NAMALWA (cell line): ENCODE results near the gene SF3B6.

Experiments
- DNase-seq: peaks from one replicate; pipeline ENCODE4 v3.0.0-alpha.2; 2015; ENCODE audit warnings: low spot score

SF3B6 gene

GRCh38 chr2:24018241-24018640, 57.9 kb downstream of the SF3B6 start:
- DNase-seq: no peak

GRCh38 chr2:24017711-24018110, 58.4 kb downstream of the SF3B6 start:
- DNase-seq: no peak
